ENCODE data around the gene CEACAM18. TPM values are rescaled to one million over a fixed set of nuclear protein-coding genes. Genes with fewer than 3 reads are reported as not detected.
A peak's percentile ranks its signal among the peaks of the same experiment; 100 is the strongest.

The CEACAM18 gene
- total and polyA plus RNA-seq, 8 donors, result not detected

DNA sequence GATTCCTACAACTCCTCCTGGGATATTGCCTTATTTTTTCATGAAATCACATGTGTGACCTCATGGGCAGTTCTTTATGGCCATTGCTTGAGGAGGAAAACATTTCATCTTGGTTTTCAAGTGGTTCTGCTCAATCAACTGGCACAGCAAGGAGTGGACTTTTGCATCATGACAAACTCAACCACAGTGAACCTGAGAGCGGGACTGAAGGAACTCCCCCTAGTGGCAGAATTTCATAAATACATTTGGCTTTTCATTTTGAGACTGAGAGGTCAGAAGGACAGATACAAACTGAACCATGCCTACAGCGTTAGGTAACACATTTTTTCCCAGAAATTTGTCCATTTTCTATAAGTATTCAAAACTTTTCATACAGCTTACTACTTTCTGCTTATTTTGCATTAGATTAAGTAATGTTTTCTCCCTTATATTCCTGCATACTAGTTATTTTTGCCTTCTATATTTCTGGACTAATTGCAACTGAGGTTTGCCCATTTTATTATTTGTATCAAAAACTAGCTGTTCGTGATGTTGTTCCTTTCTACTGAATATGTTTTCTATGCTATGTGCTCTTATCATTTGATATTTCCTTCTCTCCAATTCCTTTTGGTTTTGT lies 36.6 kb downstream of the CEACAM18 start:
- Histone ChIP-seq H3K4me3 (no peak overlapping the region), H3K36me3 (no peaks in the 10 kb centered on the region), H3K9me3 (peaks cover 0 to 5% of the 10 kb centered on the region in 2 donors), H3K27me3 (peaks cover 0 to 27% of the 10 kb centered on the region in 2 donors), H3K27ac (no peak overlapping the region), H3K4me1 (peaks cover 0 to 7% of the 10 kb centered on the region in 2 donors)
- ATAC-seq (peak; percentile 78), DNase-seq (peak in 2 of 4 donors; percentile 24 to 35)
- TF ChIP-seq, protein P1, sequence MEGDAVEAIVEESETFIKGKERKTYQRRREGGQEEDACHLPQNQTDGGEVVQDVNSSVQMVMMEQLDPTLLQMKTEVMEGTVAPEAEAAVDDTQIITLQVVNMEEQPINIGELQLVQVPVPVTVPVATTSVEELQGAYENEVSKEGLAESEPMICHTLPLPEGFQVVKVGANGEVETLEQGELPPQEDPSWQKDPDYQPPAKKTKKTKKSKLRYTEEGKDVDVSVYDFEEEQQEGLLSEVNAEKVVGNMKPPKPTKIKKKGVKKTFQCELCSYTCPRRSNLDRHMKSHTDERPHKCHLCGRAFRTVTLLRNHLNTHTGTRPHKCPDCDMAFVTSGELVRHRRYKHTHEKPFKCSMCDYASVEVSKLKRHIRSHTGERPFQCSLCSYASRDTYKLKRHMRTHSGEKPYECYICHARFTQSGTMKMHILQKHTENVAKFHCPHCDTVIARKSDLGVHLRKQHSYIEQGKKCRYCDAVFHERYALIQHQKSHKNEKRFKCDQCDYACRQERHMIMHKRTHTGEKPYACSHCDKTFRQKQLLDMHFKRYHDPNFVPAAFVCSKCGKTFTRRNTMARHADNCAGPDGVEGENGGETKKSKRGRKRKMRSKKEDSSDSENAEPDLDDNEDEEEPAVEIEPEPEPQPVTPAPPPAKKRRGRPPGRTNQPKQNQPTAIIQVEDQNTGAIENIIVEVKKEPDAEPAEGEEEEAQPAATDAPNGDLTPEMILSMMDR (IDR thresholded peaks at IDR 0.05), result peak; percentile 72 to 85
- intact Hi-C loops (cut with DNase I), result no loop called here

DNA sequence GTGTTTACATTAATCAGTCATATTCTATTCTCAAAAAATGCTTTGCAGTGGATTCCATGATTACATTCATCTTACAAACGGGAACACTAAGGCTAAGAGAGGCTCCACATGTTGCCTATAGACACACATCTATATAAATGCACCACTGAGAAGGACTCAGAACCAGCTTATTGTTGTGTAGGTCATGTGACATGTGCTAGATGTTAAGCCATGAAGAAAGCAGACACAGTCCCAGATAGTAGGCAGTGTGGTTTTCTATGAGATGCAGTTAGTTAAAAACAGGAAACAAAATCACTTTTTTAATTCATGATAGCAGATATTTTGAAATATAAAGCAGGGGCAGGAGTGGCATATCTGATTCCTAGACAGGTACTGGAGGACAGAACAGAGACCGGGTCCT lies 42.4 kb downstream of the CEACAM18 start:
- intact Hi-C loops (cut with DNase I), result no loop called here

DNA sequence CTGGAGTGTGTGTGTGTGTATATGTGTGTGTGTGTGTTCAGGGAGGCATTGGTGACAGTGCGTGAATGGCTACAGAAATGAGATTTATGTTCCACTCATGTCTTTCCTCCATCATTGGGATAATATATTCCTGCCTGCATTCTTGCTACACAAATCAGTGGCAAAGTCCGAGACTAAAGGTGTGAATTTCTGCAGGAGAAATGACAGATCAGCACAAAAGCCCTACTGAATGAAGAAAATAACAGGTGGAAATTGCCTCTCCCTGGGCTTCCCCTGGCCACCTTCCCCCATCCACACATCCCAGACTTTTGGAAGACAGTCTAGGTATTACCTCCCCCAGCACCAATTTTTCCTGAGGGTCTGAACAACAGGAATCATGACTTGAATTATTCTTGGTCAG lies 43.0 kb downstream of the CEACAM18 start:
- no peak for DNase-seq
- H3K27ac ChIP-seq, result no peak overlapping the region
- ATAC-seq, result no peak
- intact Hi-C loops (cut with DNase I), result no loop called here
- peaks cover 0 to 5% of the 10 kb centered on the region in 2 donors for H3K9me3 ChIP-seq
- no peaks in the 10 kb centered on the region for H3K4me1 ChIP-seq
- TF ChIP-seq, protein P1 (IDR thresholded peaks at IDR 0.05), result no peak
- peaks cover 0 to 47% of the 10 kb centered on the region in 2 donors for H3K27me3 ChIP-seq
- no peaks in the 10 kb centered on the region for H3K36me3 ChIP-seq
- no peak overlapping the region for H3K4me3 ChIP-seq

More for the DNA sequence above, 42.4 kb downstream of the CEACAM18 start:
- Histone ChIP-seq H3K9me3 (peaks cover 0 to 5% of the 10 kb centered on the region in 2 donors), H3K27ac (no peak overlapping the region), H3K4me3 (no peak overlapping the region), H3K36me3 (no peaks in the 10 kb centered on the region), H3K27me3 (peaks cover 0 to 44% of the 10 kb centered on the region in 2 donors), H3K4me1 (no peaks in the 10 kb centered on the region)
- DNase-seq, result no peak
- no peak for ATAC-seq
- TF ChIP-seq, protein P1 (IDR thresholded peaks at IDR 0.05), result no peak

DNA sequence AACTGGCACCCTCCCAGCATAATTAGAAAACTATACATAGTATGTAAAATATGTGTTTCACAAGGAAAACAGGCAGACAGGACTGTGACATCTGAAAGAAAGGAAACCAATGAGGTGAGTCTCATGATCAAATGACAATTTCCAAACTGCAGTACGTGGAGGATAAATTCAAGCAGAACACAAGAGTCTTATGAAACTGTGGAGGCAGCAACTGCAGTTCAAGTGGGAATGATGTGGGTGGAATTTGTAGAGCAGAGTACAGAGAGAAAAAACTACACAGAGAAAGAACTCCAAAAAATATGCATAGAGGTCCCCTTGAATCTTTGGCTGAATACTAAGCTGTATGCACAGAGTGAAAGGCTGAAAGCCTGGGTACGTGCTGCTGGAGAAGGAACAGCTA lies 43.4 kb downstream of the CEACAM18 start:
- Histone ChIP-seq H3K9me3 (peaks cover 0 to 5% of the 10 kb centered on the region in 2 donors), H3K27ac (no peak overlapping the region), H3K4me3 (no peak overlapping the region), H3K27me3 (peaks cover 0 to 47% of the 10 kb centered on the region in 2 donors), H3K36me3 (no peaks in the 10 kb centered on the region), H3K4me1 (no peaks in the 10 kb centered on the region)
- intact Hi-C loops (cut with DNase I), result no loop called here
- ATAC-seq, result no peak
- no peak for DNase-seq
- TF ChIP-seq, protein P1 (IDR thresholded peaks at IDR 0.05), result no peak

DNA sequence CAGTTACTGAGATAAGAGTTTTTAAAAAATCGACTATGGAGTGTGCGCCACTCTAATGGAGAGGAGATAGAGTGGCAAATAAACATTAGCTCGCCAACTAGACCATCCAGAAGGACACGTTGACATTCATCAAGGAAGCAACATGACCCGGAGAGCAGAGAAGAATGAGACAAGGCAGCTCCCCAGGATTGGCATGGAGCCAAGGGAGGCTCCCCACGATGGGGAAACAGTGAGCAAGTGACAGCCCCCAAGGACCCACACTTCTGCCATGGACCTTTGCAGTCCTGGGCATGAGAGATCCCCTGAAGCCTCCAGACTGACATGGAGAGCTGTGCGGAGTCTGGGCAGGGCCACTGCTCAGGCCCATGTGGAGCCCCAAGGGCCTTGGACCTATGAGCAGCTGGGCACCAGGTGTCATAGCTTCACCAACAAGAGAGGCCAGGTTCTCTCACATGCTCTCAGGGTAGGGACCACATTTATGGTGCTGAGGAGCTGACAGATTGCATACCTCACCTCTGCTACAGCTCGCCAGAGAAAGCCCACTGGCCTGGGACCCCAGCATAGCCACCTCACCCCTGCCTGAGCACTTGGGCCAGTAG lies 46.4 kb downstream of the CEACAM18 start:
- Histone ChIP-seq H3K27me3 (peaks cover 0 to 61% of the 10 kb centered on the region in 2 donors), H3K4me1 (no peaks in the 10 kb centered on the region), H3K4me3 (no peak overlapping the region), H3K36me3 (no peaks in the 10 kb centered on the region), H3K9me3 (no peaks in the 10 kb centered on the region), H3K27ac (no peak overlapping the region)
- ATAC-seq, result no peak
- intact Hi-C loops (cut with DNase I), result no loop called here
- TF ChIP-seq, protein P1 (IDR thresholded peaks at IDR 0.05), result no peak
- no peak for DNase-seq

All from left lung (tissue), 10 donors.